Fibroblast of villous mesenchyme (primary cell): ENCODE data around the gene NFATC4. TPM values are rescaled to one million over a fixed set of nuclear protein-coding genes. Genes with fewer than 3 reads are reported as not detected.

Experiments
- DNase-seq: peaks from one replicate; pipeline ENCODE4 v3.0.0-alpha.2; 2010; ENCODE audit warnings: low read depth
- H3K4me3 ChIP-seq: 2 replicates; pipeline ENCODE4 v1.5.1; 2011; ENCODE audit warnings: low read depth, mild to moderate bottlenecking, low read length
- CTCF ChIP-seq: IDR thresholded peaks from 2 replicates; pipeline ENCODE4 v1.5.1; 2012; ENCODE audit warnings: low read depth, mild to moderate bottlenecking, low read length; ENCODE audit not compliant: insufficient read depth
- total RNA-seq: library from RNA; depleted of rRNA; stranded (reverse); fragments of >200 nt; gene quantifications from 2 replicates; pipeline ENCODE4 v1.2.3, GENCODE V29; 2012

Gene NFATC4
- total RNA-seq, 1 donor: 68.2 TPM

- no peak overlapping the region for H3K4me3 ChIP-seq
Measured at GRCh38 chr14:24415421-24416253, 47.7 kb downstream of the NFATC4 start.

DNA sequence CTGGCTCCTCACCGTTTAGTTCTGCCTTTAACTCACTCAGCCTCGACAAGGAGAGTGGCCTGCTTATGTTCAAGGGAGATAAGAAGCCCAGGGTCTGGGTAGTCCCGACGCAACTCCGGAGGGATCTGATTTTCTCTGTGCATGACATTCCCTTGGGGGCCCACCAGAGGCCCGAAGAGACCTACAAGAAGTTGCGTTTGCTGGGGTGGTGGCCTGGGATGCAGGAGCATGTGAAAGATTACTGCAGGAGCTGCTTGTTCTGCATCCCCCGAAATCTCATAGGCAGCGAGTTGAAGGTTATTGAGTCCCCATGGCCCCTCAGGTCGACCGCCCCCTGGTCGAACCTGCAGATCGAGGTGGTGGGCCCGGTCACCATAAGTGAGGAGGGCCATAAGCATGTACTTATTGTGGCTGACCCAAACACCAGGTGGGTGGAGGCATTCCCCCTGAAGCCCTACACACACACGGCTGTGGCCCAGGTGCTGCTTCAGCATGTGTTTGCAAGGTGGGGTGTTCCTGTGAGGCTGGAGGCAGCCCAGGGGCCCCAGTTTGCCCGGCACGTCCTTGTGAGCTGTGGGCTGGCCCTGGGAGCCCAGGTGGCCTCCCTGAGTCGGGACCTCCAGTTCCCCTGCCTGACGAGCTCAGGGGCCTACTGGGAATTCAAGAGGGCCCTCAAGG lies 48.4 kb downstream of the NFATC4 start:
- DNase-seq: no peak
- no peak for TF ChIP-seq CTCF
- H3K4me3 ChIP-seq: no peak overlapping the region

More at GRCh38 chr14:24415421-24416253, 47.7 kb downstream of the NFATC4 start:
- no peak for DNase-seq
- no peak for TF ChIP-seq CTCF

- DNase-seq: no peak
- H3K4me3 ChIP-seq: no peak overlapping the region
Measured at GRCh38 chr14:24416932-24417619, 49.1 kb downstream of the NFATC4 start.

GRCh38 chr14:24417832-24418491 lies 50.0 kb downstream of the NFATC4 start:
- no peak for TF ChIP-seq CTCF
- no peak for DNase-seq
- no peak overlapping the region for H3K4me3 ChIP-seq

More at GRCh38 chr14:24416932-24417619, 49.1 kb downstream of the NFATC4 start:
- TF ChIP-seq CTCF: no peak

GRCh38 chr14:24418492-24418873 lies 50.5 kb downstream of the NFATC4 start:
- DNase-seq: no peak
- TF ChIP-seq CTCF: no peak

DNA sequence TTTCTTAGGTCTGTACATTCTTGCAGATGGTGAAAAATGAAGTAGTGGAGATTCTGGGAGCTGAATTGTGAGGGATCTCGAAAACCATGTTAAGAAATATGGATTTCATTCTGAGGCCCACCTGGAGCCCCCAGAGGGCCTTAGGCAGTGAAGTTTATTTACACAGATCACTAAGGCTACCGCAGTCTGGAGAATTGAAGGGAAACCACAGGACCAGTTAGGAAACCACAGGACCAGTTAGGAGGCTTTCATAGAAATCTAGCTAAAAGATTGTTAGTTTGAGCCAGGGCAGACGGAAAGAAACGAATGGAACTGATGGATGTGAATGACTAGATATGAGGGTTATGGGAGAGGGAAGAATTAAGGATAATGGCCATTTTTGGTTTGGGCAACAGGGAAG lies 54.3 kb downstream of the NFATC4 start:
- no peak for DNase-seq
- TF ChIP-seq CTCF: no peak
- H3K4me3 ChIP-seq: no peak overlapping the region

More at GRCh38 chr14:24418492-24418873, 50.5 kb downstream of the NFATC4 start:
- H3K4me3 ChIP-seq: no peak overlapping the region
